Gastroesophageal sphincter (tissue), 3 donors: Measurements from ENCODE around the gene TIMM8B.

Source experiments
- EP300 ChIP-seq: sonication (generic); formaldehyde crosslinking; IDR thresholded peaks from one replicate; pipeline ENCODE4 v1.6.1; 2017; ENCODE audit warnings: antibody characterized with exemption, mild to moderate bottlenecking
- POLR2A ChIP-seq, 2 donors: fragments of 450-650 bp; IDR thresholded peaks; one replicate each; pipeline ENCODE4 v1.6.1; 2017; ENCODE audit warnings: antibody characterized with exemption in 2 of 2, mild to moderate bottlenecking in 2 of 2, moderate library complexity in 1 of 2
- POLR2AphosphoS5 ChIP-seq: sonication (generic); formaldehyde crosslinking; IDR thresholded peaks from one replicate; pipeline ENCODE4 v1.6.1; 2017; ENCODE audit warnings: antibody characterized with exemption
- TF ChIP-seq, protein P1 (sequence below), 4 experiments: fragments of 200-600 bp in 2 of 4; fragments of 450-650 bp in 2 of 4; sonication (generic) in 1 of 4; IDR thresholded peaks; one replicate each; pipeline ENCODE4 v1.5.1; 2017 to 2019; ENCODE audit warnings: antibody characterized with exemption in 4 of 4, mild to moderate bottlenecking in 2 of 4, moderate library complexity in 2 of 4

GRCh38 chr11:112129656-112130055 is 43.1 kb upstream of the TIMM8B start:
- TF ChIP-seq, protein P1, sequence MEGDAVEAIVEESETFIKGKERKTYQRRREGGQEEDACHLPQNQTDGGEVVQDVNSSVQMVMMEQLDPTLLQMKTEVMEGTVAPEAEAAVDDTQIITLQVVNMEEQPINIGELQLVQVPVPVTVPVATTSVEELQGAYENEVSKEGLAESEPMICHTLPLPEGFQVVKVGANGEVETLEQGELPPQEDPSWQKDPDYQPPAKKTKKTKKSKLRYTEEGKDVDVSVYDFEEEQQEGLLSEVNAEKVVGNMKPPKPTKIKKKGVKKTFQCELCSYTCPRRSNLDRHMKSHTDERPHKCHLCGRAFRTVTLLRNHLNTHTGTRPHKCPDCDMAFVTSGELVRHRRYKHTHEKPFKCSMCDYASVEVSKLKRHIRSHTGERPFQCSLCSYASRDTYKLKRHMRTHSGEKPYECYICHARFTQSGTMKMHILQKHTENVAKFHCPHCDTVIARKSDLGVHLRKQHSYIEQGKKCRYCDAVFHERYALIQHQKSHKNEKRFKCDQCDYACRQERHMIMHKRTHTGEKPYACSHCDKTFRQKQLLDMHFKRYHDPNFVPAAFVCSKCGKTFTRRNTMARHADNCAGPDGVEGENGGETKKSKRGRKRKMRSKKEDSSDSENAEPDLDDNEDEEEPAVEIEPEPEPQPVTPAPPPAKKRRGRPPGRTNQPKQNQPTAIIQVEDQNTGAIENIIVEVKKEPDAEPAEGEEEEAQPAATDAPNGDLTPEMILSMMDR (IDR thresholded peaks at IDR 0.05): no peak
- no peak for TF ChIP-seq POLR2A (IDR thresholded peaks at IDR 0.05)
- TF ChIP-seq POLR2AphosphoS5: no peak
- TF ChIP-seq EP300: no peak
